HepG2 (cell line): ENCODE measurements around the gene LINS1. TPM values are rescaled to one million over a fixed set of nuclear protein-coding genes. Genes with fewer than 3 reads are reported as not detected.

ENCODE experiments used
- ATAC-seq: fragments of 200-7000 bp; cut with Tn5 transposase; 3 replicates; pipeline ENCODE4 v1.9.1; 2020; ENCODE audit warnings: mild to moderate bottlenecking, moderate library complexity
- BruUV-seq: library from RNA; stranded (reverse); fragments of 400-500 nt; replicated peaks from 2 replicates; lab custom pipeline; 2021; lab: Mats Ljungman, UMichigan
- CTCF ChIA-PET: fragments of 300-600 bp; formaldehyde crosslinking; extraction: SDS; loops from one replicate; lab custom pipeline; 2021; ENCODE audit warnings: low total read pairs, inconsistent platforms, low intra/inter-chr PET ratio; lab: Yijun Ruan, JAX
- POLR2A ChIA-PET: fragments of 350-600 bp; sonication (Branson Sonifier 250); formaldehyde crosslinking; loops from one replicate; lab custom pipeline; 2020; ENCODE audit warnings: antibody characterized with exemption, inconsistent platforms; lab: Yijun Ruan, JAX
- DNase-seq: peaks from one replicate; pipeline ENCODE4 v3.0.0-alpha.2; 2015; ENCODE audit warnings: low spot score
- FAIRE-seq: peaks from 3 replicates; lab custom pipeline; 2011; peaks lifted over from hg19 to GRCh38; lab: Jason Lieb, UNC
- H2AFZ ChIP-seq: one replicate; pipeline ENCODE4 v1.6.1; 2011; ENCODE audit warnings: low read length, inconsistent platforms
- H3K27ac ChIP-seq: fragments of 300-600 bp; 3 replicates; pipeline ENCODE4 v1.8.0; 2011; ENCODE audit warnings: mixed run types, mild to moderate bottlenecking, mixed read lengths, low read length, inconsistent platforms; ENCODE audit not compliant: insufficient read depth; ENCODE audit errors: extremely low read length
- H3K27me3 ChIP-seq, 2 experiments: fragments of 200-600 bp in 1 of 2; 2 replicates in 1 of 2; 3 replicates in 1 of 2; pipeline versions ENCODE4 v1.6.0 to v1.8.0; 2011; ENCODE audit warnings: low read length in 2 of 2, mild to moderate bottlenecking in 2 of 2, moderate library complexity in 2 of 2, inconsistent platforms in 1 of 2; ENCODE audit not compliant: insufficient read depth in 2 of 2, control insufficient read depth in 1 of 2
- H3K36me3 ChIP-seq, 2 experiments: fragments of 200-600 bp in 1 of 2; replicated peaks in 1 of 2; 2 replicates in 1 of 2; 3 replicates in 1 of 2; pipeline versions ENCODE4 v1.5.1 to v1.8.0; 2011; ENCODE audit warnings: low read length in 2 of 2, inconsistent platforms in 1 of 2; ENCODE audit not compliant: insufficient read depth in 2 of 2, control insufficient read depth in 1 of 2
- H3K4me1 ChIP-seq: 2 replicates; pipeline ENCODE4 v1.5.1; 2012; ENCODE audit warnings: low read length, inconsistent platforms; ENCODE audit not compliant: insufficient read depth
- H3K4me2 ChIP-seq: 2 replicates; pipeline ENCODE4 v1.6.0; 2011; ENCODE audit warnings: low read depth, low read length, inconsistent platforms
- H3K4me3 ChIP-seq, 3 experiments: fragments of 200-600 bp in 1 of 3; sonication (generic), shearing (Covaris generic) in 1 of 3; replicated peaks in 1 of 3; 2 replicates each; pipeline ENCODE4 v1.5.1; 2011 to 2016; ENCODE audit warnings: low read length in 3 of 3, inconsistent platforms in 2 of 3, low read depth in 2 of 3, mild to moderate bottlenecking in 2 of 3, control low read depth in 1 of 3, mixed read lengths in 1 of 3; ENCODE audit not compliant: insufficient read depth in 1 of 3
- H3K79me2 ChIP-seq: one replicate; pipeline ENCODE4 v1.6.1; 2011; ENCODE audit warnings: low read length, inconsistent platforms; ENCODE audit not compliant: insufficient read depth
- H3K9ac ChIP-seq: 2 replicates; pipeline ENCODE4 v1.6.0; 2011; ENCODE audit warnings: mild to moderate bottlenecking, low read depth, low read length, inconsistent platforms; ENCODE audit not compliant: insufficient read depth
- H3K9me3 ChIP-seq: 2 replicates; pipeline ENCODE4 v1.5.1; 2012; ENCODE audit warnings: mild to moderate bottlenecking, low read length
- H4K20me1 ChIP-seq: 2 replicates; pipeline ENCODE4 v1.6.0; 2011; ENCODE audit warnings: inconsistent platforms, mild to moderate bottlenecking, low read length, moderate library complexity; ENCODE audit not compliant: insufficient read depth
- KLF12 ChIP-seq: sonication (generic); formaldehyde crosslinking; IDR thresholded peaks from 2 replicates; pipeline ENCODE4 v1.4.0; 2020; ENCODE audit warnings: missing genetic modification reagents, borderline replicate concordance
- MAF1 ChIP-seq: sonication (generic); formaldehyde crosslinking; IDR thresholded peaks from 2 replicates; pipeline ENCODE4 v1.5.0; 2020; ENCODE audit warnings: missing genetic modification reagents, borderline replicate concordance
- MAFK ChIP-seq, 2 experiments: IDR thresholded peaks in 1 of 2; conservative IDR thresholded peaks in 1 of 2; 2 replicates each; pipeline ENCODE4 v1.6.1; 2011; ENCODE audit warnings: improper control_type of control experiment in 2 of 2, low read length in 2 of 2
- MATR3 ChIP-seq: sonication (generic); formaldehyde crosslinking; IDR thresholded peaks from 2 replicates; pipeline ENCODE4 v1.4.0; 2020; ENCODE audit warnings: missing genetic modification reagents
- MED1 ChIP-seq: sonication (generic); formaldehyde crosslinking; IDR thresholded peaks from 2 replicates; pipeline ENCODE4 v1.4.0; 2020; ENCODE audit warnings: missing genetic modification reagents
- NFIB ChIP-seq: sonication (generic); formaldehyde crosslinking; IDR thresholded peaks from 2 replicates; pipeline ENCODE4 v1.9.0; 2021; ENCODE audit warnings: missing genetic modification reagents, mild to moderate bottlenecking, borderline replicate concordance
- POLR2AphosphoS5 ChIP-seq: IDR thresholded peaks from 2 replicates; pipeline ENCODE4 v1.6.1; 2012; ENCODE audit warnings: low read depth, low read length
- RFXAP ChIP-seq: sonication (generic); formaldehyde crosslinking; IDR thresholded peaks from 2 replicates; pipeline ENCODE4 v1.4.0; 2020; ENCODE audit warnings: missing genetic modification reagents, borderline replicate concordance
- TARDBP ChIP-seq: sonication (generic); formaldehyde crosslinking; IDR thresholded peaks from 2 replicates; pipeline ENCODE4 v1.8.0; 2022; ENCODE audit warnings: mild to moderate bottlenecking, missing genetic modification reagents
- TFDP2 ChIP-seq: sonication (generic); formaldehyde crosslinking; IDR thresholded peaks from 2 replicates; pipeline ENCODE4 v1.4.0; 2020; ENCODE audit warnings: missing genetic modification reagents
- ZEB1 ChIP-seq: IDR thresholded peaks from 2 replicates; pipeline ENCODE4 v1.6.1; 2012; ENCODE audit warnings: mild to moderate bottlenecking, low read depth, inconsistent platforms; ENCODE audit not compliant: insufficient replicate concordance
- ZNF10 ChIP-seq: sonication (generic); formaldehyde crosslinking; IDR thresholded peaks from 2 replicates; pipeline ENCODE4 v1.4.0; 2020; ENCODE audit warnings: mild to moderate bottlenecking, low read depth, missing genetic modification reagents, borderline replicate concordance
- ZNF101 ChIP-seq: sonication (generic); formaldehyde crosslinking; IDR thresholded peaks from 2 replicates; pipeline ENCODE4 v1.4.0; 2020; ENCODE audit warnings: mild to moderate bottlenecking, low read depth, missing genetic modification reagents, borderline replicate concordance
- ZNF232 ChIP-seq: sonication (generic); formaldehyde crosslinking; IDR thresholded peaks from 2 replicates; pipeline ENCODE4 v1.4.0; 2020; ENCODE audit warnings: missing genetic modification reagents, borderline replicate concordance
- ZNF510 ChIP-seq: sonication (generic); formaldehyde crosslinking; IDR thresholded peaks from 2 replicates; pipeline ENCODE4 v1.4.0; 2020; ENCODE audit warnings: low read depth, mild to moderate bottlenecking, missing genetic modification reagents
- ZNF557 ChIP-seq: sonication (generic); formaldehyde crosslinking; IDR thresholded peaks from 2 replicates; pipeline ENCODE4 v1.4.0; 2020; ENCODE audit warnings: missing genetic modification reagents
- ZNF850 ChIP-seq: sonication (generic); formaldehyde crosslinking; conservative IDR thresholded peaks from 2 replicates; pipeline ENCODE4 v1.9.0; 2021; ENCODE audit warnings: mild to moderate bottlenecking, missing genetic modification reagents
- ZSCAN31 ChIP-seq: sonication (generic); formaldehyde crosslinking; IDR thresholded peaks from 2 replicates; pipeline ENCODE4 v1.5.0; 2020; ENCODE audit warnings: low read depth, mild to moderate bottlenecking, missing genetic modification reagents
- WGBS: methylation state at CpG from one replicate; pipeline ENCODE4 v1.1.6; 2017; ENCODE audit warnings: low lambda C conversion rate; 5-methylcytosine and 5-hydroxymethylcytosine counted together
- in situ Hi-C: cut with HindIII; loops from 2 replicates; pipeline ENCODE4 v1.10.0; 2017; ENCODE audit warnings: low pct_unique_long_range_greater_than_20kb; ENCODE audit not compliant: extremely low pct_ligation_motif_present
- intact Hi-C: fragments of 100-400 bp; cut with micrococcal nuclease; formaldehyde crosslinking; loops from one replicate; pipeline ENCODE4 v1.10.0; 2022; ENCODE audit not compliant: unreplicated experiment
- polyA plus RNA-seq, 8 experiments: library from polyadenylated mRNA; depleted of rRNA in 3 of 8; stranded (reverse) in 7 of 8; unstranded in 1 of 8; fragments of >200 nt; fragmentation: Illumina TruSeq in 4 of 8; extraction: Trizol in 4 of 8; gene quantifications; 2 replicates each; pipeline versions ENCODE4 v1.2.1 to v1.2.3, GENCODE V29; 2011 to 2016; ENCODE audit warnings: low read depth in 4 of 8, missing spikeins in 1 of 8, mixed read lengths in 1 of 8; ENCODE audit not compliant: insufficient read depth in 1 of 8
- total RNA-seq, 5 experiments: library from RNA; depleted of rRNA; stranded (reverse); fragments of >200 nt; fragmentation: Illumina TruSeq; extraction: Trizol; gene quantifications; 2 replicates each; pipeline ENCODE4 v1.2.3, GENCODE V29; 2016; ENCODE audit warnings: low read depth in 1 of 5
- TF ChIP-seq, protein P1 (sequence below): sonication (generic); formaldehyde crosslinking; IDR thresholded peaks from 2 replicates; pipeline ENCODE4 v1.5.0; 2020; ENCODE audit warnings: missing genetic modification reagents
- TF ChIP-seq, protein P2 (sequence below): sonication (generic); formaldehyde crosslinking; IDR thresholded peaks from 2 replicates; pipeline ENCODE4 v1.4.0; 2020; ENCODE audit warnings: missing genetic modification reagents
- TF ChIP-seq, protein P3 (sequence below): IDR thresholded peaks from 2 replicates; pipeline ENCODE4 v1.6.1; 2016; ENCODE audit warnings: mild to moderate bottlenecking

Gene LINS1
- total and polyA plus RNA-seq, 2 of the 13 experiments (the other 11 are each of a cell fraction or from before 2014, with no cell fraction given) = 9.8 to 10.4 TPM

GRCh38 chr15:100592898-100593297 lies 9.1 kb downstream of the LINS1 start (continued):
- TF ChIP-seq, protein P1, sequence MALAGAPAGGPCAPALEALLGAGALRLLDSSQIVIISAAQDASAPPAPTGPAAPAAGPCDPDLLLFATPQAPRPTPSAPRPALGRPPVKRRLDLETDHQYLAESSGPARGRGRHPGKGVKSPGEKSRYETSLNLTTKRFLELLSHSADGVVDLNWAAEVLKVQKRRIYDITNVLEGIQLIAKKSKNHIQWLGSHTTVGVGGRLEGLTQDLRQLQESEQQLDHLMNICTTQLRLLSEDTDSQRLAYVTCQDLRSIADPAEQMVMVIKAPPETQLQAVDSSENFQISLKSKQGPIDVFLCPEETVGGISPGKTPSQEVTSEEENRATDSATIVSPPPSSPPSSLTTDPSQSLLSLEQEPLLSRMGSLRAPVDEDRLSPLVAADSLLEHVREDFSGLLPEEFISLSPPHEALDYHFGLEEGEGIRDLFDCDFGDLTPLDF = no peak
- TF ChIP-seq ZSCAN31 (CRISPR knock-in tag) (no peak), TARDBP (CRISPR knock-in tag) (no peak)
- TF ChIP-seq, all 625 proteins: peak for 0

DNA sequence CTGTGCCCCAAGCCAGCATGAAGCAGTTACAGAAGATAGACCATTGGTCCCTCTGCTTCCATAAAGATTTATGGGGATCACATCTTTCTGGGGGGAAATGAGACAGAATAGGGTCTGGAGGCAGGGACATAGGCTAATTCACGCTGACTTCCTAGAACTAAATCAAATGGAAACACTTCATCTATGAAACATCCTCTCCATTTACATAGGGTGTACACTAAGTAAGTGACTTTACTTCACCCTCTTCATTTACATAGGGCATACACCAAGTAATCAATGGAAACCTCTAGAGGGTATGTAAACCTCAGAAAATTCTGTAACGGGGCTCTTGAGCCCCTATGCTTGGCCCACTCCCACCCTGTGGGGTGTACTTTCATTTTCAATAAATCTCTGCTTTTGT lies 10.1 kb downstream of the LINS1 start:
- no peaks in the 10 kb centered on the region for H4K20me1 ChIP-seq
- TF ChIP-seq MATR3 (no peak), NFIB (CRISPR knock-in tag) (no peak), RFXAP (CRISPR knock-in tag) (no peak), ZNF10 (CRISPR knock-in tag) (no peak), ZNF101 (no peak), KLF12 (CRISPR knock-in tag) (no peak), TFDP2 (no peak), POLR2AphosphoS5 (no peak), ZEB1 (no peak), MAFK (conservative IDR thresholded peaks at IDR 0.05 in 1 of 2, IDR thresholded peaks at IDR 0.05 in 1 of 2; ENCODE audit: low read length in 2 of 2) (no peak), MAF1 (no peak), ZNF557 (CRISPR knock-in tag) (no peak), ZNF510 (CRISPR knock-in tag) (no peak), ZNF232 (CRISPR knock-in tag) (no peak), MED1 (CRISPR knock-in tag) (no peak), ZNF850 (no peak)
- TF ChIP-seq, protein P2, sequence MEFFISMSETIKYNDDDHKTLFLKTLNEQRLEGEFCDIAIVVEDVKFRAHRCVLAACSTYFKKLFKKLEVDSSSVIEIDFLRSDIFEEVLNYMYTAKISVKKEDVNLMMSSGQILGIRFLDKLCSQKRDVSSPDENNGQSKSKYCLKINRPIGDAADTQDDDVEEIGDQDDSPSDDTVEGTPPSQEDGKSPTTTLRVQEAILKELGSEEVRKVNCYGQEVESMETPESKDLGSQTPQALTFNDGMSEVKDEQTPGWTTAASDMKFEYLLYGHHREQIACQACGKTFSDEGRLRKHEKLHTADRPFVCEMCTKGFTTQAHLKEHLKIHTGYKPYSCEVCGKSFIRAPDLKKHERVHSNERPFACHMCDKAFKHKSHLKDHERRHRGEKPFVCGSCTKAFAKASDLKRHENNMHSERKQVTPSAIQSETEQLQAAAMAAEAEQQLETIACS = no peak
- TF ChIP-seq, protein P3, sequence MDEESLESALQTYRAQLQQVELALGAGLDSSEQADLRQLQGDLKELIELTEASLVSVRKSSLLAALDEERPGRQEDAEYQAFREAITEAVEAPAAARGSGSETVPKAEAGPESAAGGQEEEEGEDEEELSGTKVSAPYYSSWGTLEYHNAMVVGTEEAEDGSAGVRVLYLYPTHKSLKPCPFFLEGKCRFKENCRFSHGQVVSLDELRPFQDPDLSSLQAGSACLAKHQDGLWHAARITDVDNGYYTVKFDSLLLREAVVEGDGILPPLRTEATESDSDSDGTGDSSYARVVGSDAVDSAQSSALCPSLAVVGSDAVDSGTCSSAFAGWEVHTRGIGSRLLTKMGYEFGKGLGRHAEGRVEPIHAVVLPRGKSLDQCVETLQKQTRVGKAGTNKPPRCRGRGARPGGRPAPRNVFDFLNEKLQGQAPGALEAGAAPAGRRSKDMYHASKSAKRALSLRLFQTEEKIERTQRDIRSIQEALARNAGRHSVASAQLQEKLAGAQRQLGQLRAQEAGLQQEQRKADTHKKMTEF (CRISPR knock-in tag) = no peak
- no peak overlapping the region for H3K9ac ChIP-seq
- DNase-seq = no peak
- H3K79me2 ChIP-seq = peaks cover 23% of the 10 kb centered on the region
- in situ Hi-C loops = no loop called here
- H3K4me2 ChIP-seq = no peak overlapping the region
- no peaks in the 10 kb centered on the region for H3K36me3 ChIP-seq
- ChIA-PET POLR2A (no interaction called here), CTCF (no interaction called here)
- ATAC-seq = no peak
- FAIRE-seq = no peak
- H3K9me3 ChIP-seq = peaks cover 37% of the 10 kb centered on the region
- intact Hi-C loops = no loop called here
- no peak overlapping the region for H3K4me3 ChIP-seq
- no peak overlapping the region for H3K27ac ChIP-seq
- H3K4me1 ChIP-seq = no peaks in the 10 kb centered on the region
- WGBS = 61% methylated on average over 2 of the region's 2 CpGs
- BruUV-seq = no TSS peak
- H2AFZ ChIP-seq = no peak overlapping the region
- no peaks in the 10 kb centered on the region for H3K27me3 ChIP-seq
